22Rv1 (cell line): Measurements from ENCODE around the gene R3HCC1L.
A peak's percentile ranks its signal among the peaks of the same experiment; 100 is the strongest.

ENCODE experiments used
- H3K27ac ChIP-seq: fragments of 450-650 bp; 2 replicates; pipeline ENCODE4 v1.5.1; 2017
- ZFX ChIP-seq: fragments of 450-650 bp; IDR thresholded peaks from 2 replicates; pipeline ENCODE4 v1.6.1; 2017; ENCODE audit warnings: antibody characterized with exemption, borderline replicate concordance
- TF ChIP-seq, protein P1 (sequence below): fragments of 450-650 bp; IDR thresholded peaks from 2 replicates; pipeline ENCODE4 v1.5.1; 2017; ENCODE audit warnings: mild to moderate bottlenecking

R3HCC1L gene

DNA sequence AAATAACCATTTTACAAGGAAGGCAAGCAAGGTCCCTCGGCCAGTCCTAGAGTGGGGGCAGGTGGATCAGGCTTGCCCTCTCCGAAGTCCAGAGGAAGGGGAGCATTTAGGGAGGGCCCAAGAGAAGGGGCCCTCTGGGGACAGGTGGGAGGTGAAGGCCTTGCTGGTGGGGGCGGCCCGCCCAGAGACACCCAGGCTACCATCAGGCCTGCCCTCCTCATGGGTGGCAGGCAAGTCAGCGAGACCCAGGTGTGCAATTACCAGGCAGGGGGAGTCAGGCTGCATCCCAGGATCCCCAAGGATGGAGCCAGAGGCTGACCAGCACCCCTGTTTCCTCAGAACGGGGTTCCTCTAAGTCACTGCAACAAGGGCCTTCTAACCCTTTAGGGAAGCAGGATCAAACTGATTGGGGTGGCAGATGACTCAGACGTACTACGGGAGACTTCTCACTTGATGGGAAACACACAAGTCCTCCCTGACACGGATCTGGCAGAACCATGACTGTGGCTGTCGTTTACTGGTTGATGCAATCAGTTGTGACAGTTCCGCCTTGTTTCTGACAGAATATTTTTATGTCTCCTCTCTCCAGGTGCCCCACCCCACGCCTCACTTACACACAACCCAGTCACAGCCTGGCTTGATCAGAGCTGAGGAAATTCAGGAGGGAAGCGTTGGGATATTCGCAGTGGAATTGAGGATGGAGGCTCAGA, 125.3 kb downstream of the R3HCC1L start:
- TF ChIP-seq, protein P1, sequence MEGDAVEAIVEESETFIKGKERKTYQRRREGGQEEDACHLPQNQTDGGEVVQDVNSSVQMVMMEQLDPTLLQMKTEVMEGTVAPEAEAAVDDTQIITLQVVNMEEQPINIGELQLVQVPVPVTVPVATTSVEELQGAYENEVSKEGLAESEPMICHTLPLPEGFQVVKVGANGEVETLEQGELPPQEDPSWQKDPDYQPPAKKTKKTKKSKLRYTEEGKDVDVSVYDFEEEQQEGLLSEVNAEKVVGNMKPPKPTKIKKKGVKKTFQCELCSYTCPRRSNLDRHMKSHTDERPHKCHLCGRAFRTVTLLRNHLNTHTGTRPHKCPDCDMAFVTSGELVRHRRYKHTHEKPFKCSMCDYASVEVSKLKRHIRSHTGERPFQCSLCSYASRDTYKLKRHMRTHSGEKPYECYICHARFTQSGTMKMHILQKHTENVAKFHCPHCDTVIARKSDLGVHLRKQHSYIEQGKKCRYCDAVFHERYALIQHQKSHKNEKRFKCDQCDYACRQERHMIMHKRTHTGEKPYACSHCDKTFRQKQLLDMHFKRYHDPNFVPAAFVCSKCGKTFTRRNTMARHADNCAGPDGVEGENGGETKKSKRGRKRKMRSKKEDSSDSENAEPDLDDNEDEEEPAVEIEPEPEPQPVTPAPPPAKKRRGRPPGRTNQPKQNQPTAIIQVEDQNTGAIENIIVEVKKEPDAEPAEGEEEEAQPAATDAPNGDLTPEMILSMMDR: no peak
- TF ChIP-seq ZFX: no peak
- no peak overlapping the region for H3K27ac ChIP-seq

DNA sequence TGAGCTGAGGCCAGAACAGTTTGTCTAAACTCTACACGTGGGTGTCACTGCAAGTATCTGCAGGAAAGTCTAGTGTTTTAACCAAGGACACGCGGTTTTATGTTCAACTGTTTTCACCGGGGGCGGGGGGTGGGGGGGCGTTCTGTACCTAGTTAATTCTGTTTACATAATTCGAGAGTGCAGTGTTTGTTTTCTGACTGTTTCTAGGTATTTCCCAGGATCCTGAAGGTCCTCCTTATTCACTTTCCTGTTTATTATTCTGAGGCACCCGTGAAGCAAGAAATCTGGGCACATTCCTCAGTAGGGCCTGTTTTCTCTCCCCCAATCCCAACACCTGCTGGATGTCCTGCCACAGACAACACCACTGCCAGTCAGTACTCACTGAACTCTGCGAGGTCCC, 125.9 kb downstream of the R3HCC1L start:
- no peak overlapping the region for H3K27ac ChIP-seq
- TF ChIP-seq ZFX: no peak
- TF ChIP-seq, protein P1: no peak

DNA sequence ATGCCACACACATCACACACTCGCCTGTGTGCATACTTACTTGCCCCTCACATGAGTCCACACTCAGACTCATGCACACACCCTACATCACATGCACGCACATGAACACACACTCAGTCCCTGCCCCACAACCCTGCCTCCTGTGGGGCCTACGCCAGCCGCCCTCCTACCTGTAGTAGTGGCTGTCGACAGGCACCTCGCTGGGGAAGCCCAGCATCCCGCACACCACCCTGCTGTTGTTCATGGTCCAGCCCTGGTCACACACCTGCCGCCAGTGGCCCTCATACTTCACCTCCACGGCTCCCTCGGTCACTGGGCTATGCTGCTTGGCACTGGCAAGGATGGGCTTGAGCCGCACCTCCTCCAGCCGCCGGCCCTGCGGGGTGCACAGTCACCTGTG, 126.3 kb downstream of the R3HCC1L start:
- no peak overlapping the region for H3K27ac ChIP-seq
- TF ChIP-seq ZFX: no peak
- TF ChIP-seq, protein P1: no peak

DNA sequence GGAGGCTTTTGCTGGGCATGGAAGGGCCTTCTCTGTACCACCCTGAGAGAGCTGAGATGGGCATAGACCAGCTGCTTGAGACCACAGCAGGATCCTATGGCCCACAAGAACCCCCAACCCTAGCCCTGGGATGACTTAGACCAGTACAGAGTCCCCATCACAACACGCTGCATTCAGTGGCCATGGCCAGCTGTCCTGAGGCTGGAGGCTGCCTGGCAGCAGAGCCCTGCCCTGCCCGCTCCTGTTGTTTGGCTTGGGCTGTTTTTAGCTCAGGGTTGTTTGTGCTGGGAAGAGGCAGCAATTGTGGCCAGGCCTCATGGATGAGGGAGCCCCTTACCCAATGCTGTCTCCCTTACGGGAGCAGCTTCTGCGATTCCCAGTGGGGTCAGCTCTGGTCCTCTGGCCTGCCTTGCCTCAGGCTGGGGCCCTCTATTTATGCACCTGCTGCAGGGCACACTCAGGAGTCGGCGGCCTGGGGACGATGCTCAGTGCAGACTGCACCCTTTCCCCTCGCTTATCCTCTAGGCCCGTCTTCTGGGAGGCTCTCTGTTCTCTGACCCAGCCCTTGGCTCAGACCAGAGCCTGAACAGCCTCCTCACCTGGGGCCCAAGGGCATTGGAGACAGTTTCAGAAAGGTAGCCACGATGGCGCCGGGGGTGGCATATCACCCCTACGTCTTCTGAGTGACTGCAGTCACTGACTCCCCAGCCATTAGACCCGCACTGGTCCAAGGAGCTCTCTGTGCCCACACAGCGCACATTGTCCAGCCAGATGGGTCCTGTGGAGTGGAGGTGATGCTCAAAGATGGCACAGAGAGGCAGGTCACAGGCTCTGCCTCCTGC, 127.2 kb downstream of the R3HCC1L start:
- no peak for TF ChIP-seq ZFX
- TF ChIP-seq, protein P1: no peak
- no peak overlapping the region for H3K27ac ChIP-seq

DNA sequence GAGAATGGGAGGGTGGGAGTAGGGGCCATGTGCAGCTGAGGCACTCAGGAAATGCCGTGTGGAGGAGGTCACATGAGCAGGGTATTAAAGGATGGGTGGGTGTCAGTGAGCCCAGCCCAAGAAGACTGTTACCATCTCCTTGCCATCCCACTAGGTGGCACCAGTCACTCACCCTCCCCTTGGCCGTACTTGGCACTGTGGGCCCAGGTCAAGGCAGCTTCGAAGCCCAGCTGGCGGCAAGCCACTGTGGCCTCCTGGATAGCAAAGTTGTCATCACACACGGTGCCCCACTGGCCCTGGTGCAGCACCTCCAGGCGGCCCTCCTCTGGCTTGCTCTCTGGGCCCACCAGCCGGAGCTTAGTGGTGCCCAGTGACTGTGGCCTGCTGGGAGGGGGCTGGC, 128.1 kb downstream of the R3HCC1L start:
- TF ChIP-seq, protein P1: peak; percentile 71
- no peak for TF ChIP-seq ZFX
- H3K27ac ChIP-seq: no peak overlapping the region

DNA sequence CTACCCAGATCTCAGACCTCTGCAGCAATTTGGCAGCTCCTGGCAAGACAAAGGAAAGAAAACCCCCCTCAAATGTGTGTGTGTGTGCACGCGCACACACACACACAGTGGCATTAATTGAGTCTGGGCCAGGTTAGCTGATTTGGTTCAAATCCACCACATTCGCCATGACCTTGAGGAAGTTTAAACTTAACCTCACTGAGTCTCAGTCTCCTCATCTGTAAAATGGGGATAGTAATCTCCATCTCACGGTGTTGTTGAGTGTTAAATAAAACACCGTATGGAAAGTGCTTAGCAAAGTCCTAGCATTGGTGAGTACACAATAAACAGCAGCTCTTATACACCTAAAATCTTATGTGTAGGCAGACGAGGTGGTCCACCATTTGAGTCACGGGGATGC, 128.6 kb downstream of the R3HCC1L start:
- TF ChIP-seq, protein P1: no peak
- no peak for TF ChIP-seq ZFX
- H3K27ac ChIP-seq: no peak overlapping the region

DNA sequence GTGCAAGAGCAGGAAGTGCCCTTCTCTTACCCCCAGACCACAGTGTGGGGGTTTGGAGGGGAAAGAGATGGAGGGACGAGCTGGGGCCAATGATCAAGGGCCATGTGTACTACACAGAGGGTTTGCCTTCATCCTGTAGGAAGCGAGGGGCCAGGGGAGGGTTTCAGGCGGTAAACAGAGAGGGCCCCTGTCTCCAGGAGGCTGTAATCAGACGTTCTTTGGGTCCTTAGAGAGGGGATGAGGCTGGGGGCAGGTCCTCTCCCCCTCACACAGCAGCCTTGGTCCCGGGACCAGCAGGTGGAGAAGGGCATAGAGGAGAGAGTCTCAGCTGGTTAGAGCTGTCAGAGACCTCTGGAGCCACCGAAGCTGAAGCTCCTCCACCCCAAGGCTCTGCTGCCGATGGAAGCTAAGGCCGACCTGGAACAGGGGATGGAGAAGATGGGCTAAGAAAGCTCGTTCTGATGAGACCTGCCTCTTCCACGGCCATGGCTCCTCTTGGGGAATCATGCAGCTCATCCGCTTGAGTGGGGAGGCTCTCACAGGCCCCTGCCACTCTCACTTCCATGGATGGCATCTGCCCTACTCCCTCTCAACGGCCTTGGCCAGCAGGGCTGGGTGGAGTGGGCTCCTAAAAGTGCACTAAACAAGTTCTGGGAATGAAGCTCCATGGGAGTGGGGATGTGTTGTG, 130.1 kb downstream of the R3HCC1L start:
- no peak for TF ChIP-seq ZFX
- TF ChIP-seq, protein P1: no peak
- no peak overlapping the region for H3K27ac ChIP-seq
